Iris pigment epithelial cell (primary cell): Measurements from ENCODE around the gene RER1.
A peak's percentile ranks its signal among the peaks of the same experiment; 100 is the strongest.

Experiments used
- DNase-seq: peaks from one replicate; pipeline ENCODE4 v3.0.0-alpha.2; 2011; ENCODE audit warnings: low read depth

Gene RER1

GRCh38 chr1:2391931-2392509 lies 379 bp downstream of the RER1 start:
- peak; percentile 14 for DNase-seq

- DNase-seq: no peak
These were observed 1.0 kb downstream of the RER1 start for GRCh38 chr1:2392686-2393085.

- no peak for DNase-seq
These were observed 1.8 kb downstream of the RER1 start for GRCh38 chr1:2393471-2393877.

GRCh38 chr1:2394220-2394619 lies 2.6 kb downstream of the RER1 start:
- no peak for DNase-seq

GRCh38 chr1:2394761-2395160 lies 3.1 kb downstream of the RER1 start:
- no peak for DNase-seq

- no peak for DNase-seq
These were observed 3.6 kb downstream of the RER1 start for GRCh38 chr1:2395245-2395644.

GRCh38 chr1:2396059-2396458 lies 4.4 kb downstream of the RER1 start:
- DNase-seq: no peak

GRCh38 chr1:2396476-2396875 lies 4.8 kb downstream of the RER1 start:
- DNase-seq: no peak

- no peak for DNase-seq
These were observed 5.5 kb downstream of the RER1 start for GRCh38 chr1:2397007-2397679.

GRCh38 chr1:2398871-2399270 lies 7.2 kb downstream of the RER1 start:
- DNase-seq: no peak

- no peak for DNase-seq
These were observed 8.4 kb downstream of the RER1 start for GRCh38 chr1:2399890-2400575.

- DNase-seq: no peak
These were observed 8.9 kb downstream of the RER1 start for GRCh38 chr1:2400576-2400909.

- DNase-seq: no peak
These were observed 9.5 kb downstream of the RER1 start for GRCh38 chr1:2400950-2401649.

GRCh38 chr1:2402420-2402819 lies 10.8 kb downstream of the RER1 start:
- no peak for DNase-seq

GRCh38 chr1:2403273-2403672 lies 11.6 kb downstream of the RER1 start:
- no peak for DNase-seq

- no peak for DNase-seq
These were observed 12.7 kb downstream of the RER1 start for GRCh38 chr1:2404142-2404889.

GRCh38 chr1:2404890-2405511 lies 13.4 kb downstream of the RER1 start:
- peak; percentile 45 for DNase-seq

GRCh38 chr1:2405588-2406295 lies 14.1 kb downstream of the RER1 start:
- peak; percentile 31 for DNase-seq

GRCh38 chr1:2406451-2407041 lies 14.9 kb downstream of the RER1 start:
- DNase-seq: no peak

GRCh38 chr1:2407166-2407990 lies 15.7 kb downstream of the RER1 start:
- DNase-seq: no peak
